HTR-8/SVneo (cell line): ENCODE data around the gene S100A10.

Experiments used
- DNase-seq: peaks from one replicate; pipeline ENCODE4 v3.0.0; 2011; ENCODE audit warnings: low spot score, mixed read lengths; ENCODE audit not compliant: insufficient read length
- FAIRE-seq: peaks from 2 replicates; lab custom pipeline; 2011; peaks lifted over from hg19 to GRCh38; lab: Jason Lieb, UNC

S100A10 gene

DNA sequence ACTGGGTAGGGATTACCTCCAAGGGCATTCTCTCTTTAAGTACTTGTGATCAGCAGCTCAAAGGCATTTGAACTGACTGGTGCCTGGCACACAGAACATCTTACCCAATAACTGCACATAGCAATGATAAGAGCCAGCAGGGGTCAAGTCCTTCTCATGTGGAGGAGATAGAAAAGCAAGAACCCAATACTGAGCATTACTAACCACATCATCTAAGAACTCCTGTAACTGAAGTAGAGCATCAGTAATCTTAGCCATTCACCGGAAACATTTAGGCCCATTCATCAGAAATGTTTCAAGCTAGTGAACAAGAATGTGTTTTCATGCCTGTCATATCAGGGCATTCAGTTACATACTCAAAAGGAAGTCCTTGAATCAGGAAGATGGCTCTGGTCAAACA lies 50.8 kb downstream of the S100A10 start:
- FAIRE-seq (no peak), DNase-seq (no peak)

DNA sequence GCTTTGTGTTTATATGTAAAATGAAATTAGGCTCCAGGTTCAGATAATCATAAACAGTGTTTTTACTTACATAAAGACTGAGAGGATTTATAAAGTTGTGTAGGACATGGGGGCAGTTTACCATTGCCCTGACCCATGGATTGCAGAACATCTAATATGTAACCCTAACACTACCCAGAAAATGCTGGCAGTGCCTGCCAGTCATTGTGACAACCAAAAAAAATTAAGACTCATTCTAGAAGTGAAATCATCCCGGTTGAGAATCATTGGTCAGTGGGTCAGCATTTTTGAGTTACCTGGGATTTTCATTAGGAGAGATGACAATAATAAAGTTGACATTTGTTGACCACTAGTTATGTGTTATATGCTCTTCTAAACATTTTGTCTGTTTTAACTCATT lies 53.1 kb downstream of the S100A10 start:
- DNase-seq (no peak), FAIRE-seq (no peak)

DNA sequence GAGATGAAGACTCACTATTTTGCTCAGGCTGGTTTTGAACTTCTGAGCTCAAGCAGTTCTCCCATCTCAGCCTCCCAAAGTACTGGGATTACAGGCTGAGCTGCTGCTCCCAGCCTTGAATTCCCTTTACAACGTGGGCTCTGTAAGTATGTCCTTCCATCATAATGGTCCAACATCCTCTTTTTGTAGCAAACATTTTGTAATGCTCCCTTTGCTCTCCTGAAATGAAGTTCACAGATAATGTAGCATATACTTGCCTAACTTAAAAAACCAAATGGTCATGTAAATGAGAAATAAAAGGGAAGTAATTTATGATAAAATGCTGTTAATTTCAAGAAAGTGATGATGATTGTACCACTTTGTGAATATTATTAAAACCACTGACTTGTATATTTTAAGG lies 53.9 kb downstream of the S100A10 start:
- DNase-seq (no peak), FAIRE-seq (no peak)

DNA sequence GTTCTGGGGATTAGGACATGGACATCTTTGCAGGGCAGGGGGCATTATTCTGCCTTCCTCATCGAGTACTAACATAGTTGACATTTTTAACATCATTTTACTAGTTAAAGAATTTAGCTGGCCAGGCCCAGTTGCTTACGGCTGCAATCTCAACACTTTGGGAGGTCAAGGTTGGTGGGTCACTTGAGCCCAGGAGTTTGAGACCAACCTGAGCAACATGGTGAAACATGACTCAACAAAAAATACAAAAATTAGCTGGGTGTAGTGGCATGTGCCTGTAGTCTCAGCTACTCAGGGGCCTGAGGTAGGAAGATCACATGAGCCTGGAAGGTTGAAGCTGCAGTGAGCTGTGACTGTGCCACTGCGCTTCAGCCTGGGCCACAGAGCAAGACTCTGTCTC lies 54.5 kb downstream of the S100A10 start:
- no peak for DNase-seq
- no peak for FAIRE-seq

DNA sequence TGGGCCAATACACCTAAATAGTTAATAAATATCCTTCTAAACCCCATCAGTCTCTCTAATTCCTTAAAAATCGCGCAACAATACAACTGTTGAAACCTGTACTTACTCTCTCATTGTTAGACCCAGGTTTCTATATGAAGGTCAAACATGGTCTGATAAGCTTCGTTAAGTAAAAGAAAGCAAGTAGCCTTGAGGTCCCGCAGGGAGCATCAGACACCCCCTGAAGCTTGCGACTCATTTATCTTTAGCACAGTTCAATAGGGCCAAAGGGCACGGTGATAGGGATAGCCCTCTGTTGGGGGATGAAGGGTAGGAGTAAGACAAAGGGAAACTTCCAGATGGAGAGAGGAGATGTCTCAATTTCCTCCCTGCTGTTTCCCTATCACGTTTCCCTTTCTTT lies 57.0 kb downstream of the S100A10 start:
- DNase-seq, result no peak
- FAIRE-seq, result no peak

DNA sequence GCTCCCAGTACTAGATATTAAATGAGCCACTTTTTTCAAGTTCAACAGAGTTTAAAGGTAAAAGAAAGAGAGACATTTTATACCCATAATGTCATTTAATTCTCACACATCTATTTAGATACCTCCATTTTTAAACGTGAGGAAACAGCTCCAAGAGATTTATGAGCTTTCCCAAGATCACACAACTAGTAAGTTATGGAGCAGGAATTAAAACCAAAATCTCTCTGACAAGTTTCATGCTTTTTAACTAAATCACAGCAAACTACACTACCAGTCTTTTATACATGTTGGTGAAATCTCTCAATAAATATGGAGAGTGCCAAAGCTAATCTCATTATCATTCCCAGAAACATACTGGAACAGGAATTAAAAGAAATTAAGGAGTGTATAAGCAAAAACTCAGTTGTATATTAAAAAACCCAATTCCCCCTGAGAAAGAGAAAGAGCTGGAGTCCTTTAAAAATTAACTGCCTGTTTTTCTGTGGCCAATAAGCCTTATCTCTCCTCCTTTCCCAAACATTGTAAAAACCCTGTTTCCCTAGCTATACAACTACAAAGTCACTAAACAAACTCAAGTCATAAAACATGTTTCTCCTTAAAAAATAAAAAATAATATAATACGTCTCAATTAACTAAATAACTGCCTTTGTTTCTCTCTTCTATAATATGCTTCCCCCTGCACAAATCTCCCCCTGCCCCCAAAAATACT lies 57.6 kb downstream of the S100A10 start:
- FAIRE-seq (no peak), DNase-seq (no peak)

DNA sequence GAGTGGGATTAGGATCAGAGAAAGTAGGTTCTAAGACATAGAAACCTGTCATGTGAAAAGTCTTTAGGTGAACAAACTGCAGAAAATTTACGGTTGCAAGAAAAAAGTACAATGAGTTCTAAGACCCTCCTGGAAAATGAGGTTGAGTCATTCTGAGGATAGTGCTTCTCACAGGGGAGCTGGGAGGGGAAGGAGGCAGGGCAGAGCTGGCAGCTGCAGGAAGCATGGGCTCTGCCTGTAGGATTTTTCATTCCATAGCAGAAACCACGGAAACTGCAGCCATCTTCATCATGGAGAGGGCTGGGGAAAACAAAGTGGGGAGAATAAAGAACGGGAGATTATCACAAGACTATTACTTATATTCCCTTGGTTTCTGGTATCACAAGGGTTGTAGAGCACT lies 58.5 kb downstream of the S100A10 start:
- no peak for FAIRE-seq

DNA sequence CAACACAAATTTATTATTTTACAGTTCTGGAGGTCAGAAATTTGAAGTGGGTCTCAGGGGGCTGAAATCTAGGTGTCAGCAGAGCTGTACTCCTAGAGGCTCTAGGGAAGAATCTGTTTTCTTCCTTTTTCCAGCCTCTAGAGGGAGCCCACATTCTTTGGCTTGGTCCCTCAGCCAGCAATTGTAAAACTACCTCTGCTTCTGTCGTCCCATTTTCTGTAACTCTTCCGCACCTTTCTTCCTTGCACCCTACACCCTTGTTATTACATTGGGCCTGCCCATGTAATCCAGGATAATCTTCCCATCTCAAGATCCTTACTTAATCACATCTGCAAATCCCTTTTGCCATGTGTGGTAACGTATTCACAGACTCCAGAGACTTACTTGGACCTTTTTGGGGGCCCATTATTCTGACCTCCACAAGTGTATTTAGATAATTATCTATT lies 59.6 kb downstream of the S100A10 start:
- peak; percentile 51 for DNase-seq
- no peak for FAIRE-seq

More for the DNA sequence above, 58.5 kb downstream of the S100A10 start:
- DNase-seq, result no peak
